PC-9 (cell line): Measurements from ENCODE around the gene LYZL2.

Source experiments
- EZH2 ChIP-seq: fragments of 200-600 bp; sonication (generic); IDR thresholded peaks from 2 replicates; pipeline ENCODE4 v1.8.0; 2017; ENCODE audit warnings: antibody characterized with exemption, low read depth
- TF ChIP-seq, protein P1 (sequence below): fragments of 200-600 bp; sonication (generic); conservative IDR thresholded peaks from 2 replicates; pipeline ENCODE4 v1.6.1; 2017; ENCODE audit warnings: mixed run types, antibody characterized with exemption, mild to moderate bottlenecking, moderate library complexity

DNA sequence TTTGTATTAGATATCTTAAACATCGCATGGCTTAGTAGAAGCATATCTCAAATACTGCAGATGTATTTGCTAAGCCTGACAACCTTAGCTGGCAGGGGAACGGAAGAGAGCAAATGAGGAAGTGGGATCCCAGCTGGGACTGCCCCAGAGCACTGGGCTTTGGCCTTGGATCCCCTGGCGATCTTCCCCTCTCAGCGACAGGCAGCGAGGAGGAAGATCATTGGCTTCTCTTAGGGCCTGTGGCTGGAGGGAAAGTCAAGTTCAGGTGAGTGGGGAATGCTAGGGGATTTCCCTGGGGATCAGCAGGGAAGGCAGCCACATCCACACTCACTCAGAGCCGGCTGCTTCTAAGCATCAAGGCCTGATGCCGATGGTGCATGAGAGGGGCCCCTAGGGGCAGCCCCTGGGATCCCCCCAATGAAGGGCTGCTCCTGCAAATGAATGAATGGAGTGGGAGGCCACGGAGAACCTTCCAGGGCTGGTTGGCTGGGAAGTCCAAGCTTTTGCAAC lies 42.0 kb downstream of the LYZL2 start:
- TF ChIP-seq, protein P1, sequence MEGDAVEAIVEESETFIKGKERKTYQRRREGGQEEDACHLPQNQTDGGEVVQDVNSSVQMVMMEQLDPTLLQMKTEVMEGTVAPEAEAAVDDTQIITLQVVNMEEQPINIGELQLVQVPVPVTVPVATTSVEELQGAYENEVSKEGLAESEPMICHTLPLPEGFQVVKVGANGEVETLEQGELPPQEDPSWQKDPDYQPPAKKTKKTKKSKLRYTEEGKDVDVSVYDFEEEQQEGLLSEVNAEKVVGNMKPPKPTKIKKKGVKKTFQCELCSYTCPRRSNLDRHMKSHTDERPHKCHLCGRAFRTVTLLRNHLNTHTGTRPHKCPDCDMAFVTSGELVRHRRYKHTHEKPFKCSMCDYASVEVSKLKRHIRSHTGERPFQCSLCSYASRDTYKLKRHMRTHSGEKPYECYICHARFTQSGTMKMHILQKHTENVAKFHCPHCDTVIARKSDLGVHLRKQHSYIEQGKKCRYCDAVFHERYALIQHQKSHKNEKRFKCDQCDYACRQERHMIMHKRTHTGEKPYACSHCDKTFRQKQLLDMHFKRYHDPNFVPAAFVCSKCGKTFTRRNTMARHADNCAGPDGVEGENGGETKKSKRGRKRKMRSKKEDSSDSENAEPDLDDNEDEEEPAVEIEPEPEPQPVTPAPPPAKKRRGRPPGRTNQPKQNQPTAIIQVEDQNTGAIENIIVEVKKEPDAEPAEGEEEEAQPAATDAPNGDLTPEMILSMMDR: no peak
- TF ChIP-seq EZH2: no peak
